Stomach (tissue), 4 donors: ENCODE measurements around the gene ANLN.

Experiments used
- EP300 ChIP-seq: sonication (generic); formaldehyde crosslinking; IDR thresholded peaks from one replicate; pipeline ENCODE4 v1.6.1; 2017; ENCODE audit warnings: antibody characterized with exemption
- POLR2A ChIP-seq, 4 donors: fragments of 450-650 bp; IDR thresholded peaks; one replicate each; pipeline ENCODE4 v1.6.1; 2016; ENCODE audit warnings: antibody characterized with exemption in 4 of 4, control low read depth in 2 of 4, mild to moderate bottlenecking in 1 of 4, moderate library complexity in 1 of 4
- POLR2AphosphoS5 ChIP-seq, 3 donors: sonication (generic); formaldehyde crosslinking; IDR thresholded peaks; one replicate each; pipeline ENCODE4 v1.6.1; 2016; ENCODE audit warnings: antibody characterized with exemption in 3 of 3
- TF ChIP-seq, protein P1 (sequence below), 7 experiments: fragments of 450-650 bp in 4 of 7; fragments of 200-600 bp in 3 of 7; sonication (generic) in 3 of 7; IDR thresholded peaks; one replicate each; pipeline ENCODE4 v1.5.1; 2016 to 2019; ENCODE audit warnings: antibody characterized with exemption in 7 of 7, control low read depth in 2 of 7, mild to moderate bottlenecking in 1 of 7

DNA sequence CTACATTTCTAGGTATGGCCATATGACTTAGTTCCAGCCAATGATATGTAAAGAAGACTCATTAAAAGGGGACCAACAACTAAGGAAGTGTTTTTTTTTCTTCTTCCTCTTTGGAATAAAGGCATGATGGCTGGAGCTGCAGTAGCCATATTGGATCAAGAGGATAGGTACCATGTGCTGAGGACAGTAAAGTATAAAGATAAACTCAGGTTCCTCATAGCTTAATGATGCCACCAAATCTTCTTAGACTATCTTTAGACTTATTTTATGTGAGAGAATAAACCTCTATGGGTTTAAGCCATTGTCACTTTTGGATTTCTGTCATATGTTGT, 85.3 kb downstream of the ANLN start:
- TF ChIP-seq, protein P1, sequence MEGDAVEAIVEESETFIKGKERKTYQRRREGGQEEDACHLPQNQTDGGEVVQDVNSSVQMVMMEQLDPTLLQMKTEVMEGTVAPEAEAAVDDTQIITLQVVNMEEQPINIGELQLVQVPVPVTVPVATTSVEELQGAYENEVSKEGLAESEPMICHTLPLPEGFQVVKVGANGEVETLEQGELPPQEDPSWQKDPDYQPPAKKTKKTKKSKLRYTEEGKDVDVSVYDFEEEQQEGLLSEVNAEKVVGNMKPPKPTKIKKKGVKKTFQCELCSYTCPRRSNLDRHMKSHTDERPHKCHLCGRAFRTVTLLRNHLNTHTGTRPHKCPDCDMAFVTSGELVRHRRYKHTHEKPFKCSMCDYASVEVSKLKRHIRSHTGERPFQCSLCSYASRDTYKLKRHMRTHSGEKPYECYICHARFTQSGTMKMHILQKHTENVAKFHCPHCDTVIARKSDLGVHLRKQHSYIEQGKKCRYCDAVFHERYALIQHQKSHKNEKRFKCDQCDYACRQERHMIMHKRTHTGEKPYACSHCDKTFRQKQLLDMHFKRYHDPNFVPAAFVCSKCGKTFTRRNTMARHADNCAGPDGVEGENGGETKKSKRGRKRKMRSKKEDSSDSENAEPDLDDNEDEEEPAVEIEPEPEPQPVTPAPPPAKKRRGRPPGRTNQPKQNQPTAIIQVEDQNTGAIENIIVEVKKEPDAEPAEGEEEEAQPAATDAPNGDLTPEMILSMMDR (IDR thresholded peaks at IDR 0.05), result no peak
- TF ChIP-seq POLR2A (IDR thresholded peaks at IDR 0.05) (no peak), EP300 (no peak), POLR2AphosphoS5 (IDR thresholded peaks at IDR 0.05) (no peak)
